ENCODE data around the gene TSPAN7. TPM values are rescaled to one million over a fixed set of nuclear protein-coding genes. Genes with fewer than 3 reads are reported as not detected.

The TSPAN7 gene
- total RNA-seq, 1 experiment from 2014 or later: 3.5 TPM

- Histone ChIP-seq H2AFZ (ENCODE audit: low read length) (no peak overlapping the region), H3K9ac (ENCODE audit: extremely low read depth, insufficient read length, low read length) (no peak overlapping the region), H4K20me1 (ENCODE audit: control insufficient read depth, insufficient read depth, insufficient read length) (no peaks in the 10 kb centered on the region), H2BK5ac (ENCODE audit: insufficient read length, low read length) (no peak overlapping the region), H3K79me1 (ENCODE audit: insufficient read depth, low read depth, low read length, poor library complexity, severe bottlenecking) (no peaks in the 10 kb centered on the region), H2BK12ac (ENCODE audit: insufficient read length, low read depth, low read length) (no peak overlapping the region), H3K23ac (ENCODE audit: insufficient read length, low read depth, low read length) (no peak overlapping the region), H3K4me2 (ENCODE audit: insufficient read depth, insufficient read length, low read length) (no peak overlapping the region), H3K27me3 (ENCODE audit: insufficient read depth, low read length) (no peaks in the 10 kb centered on the region), H4K5ac (ENCODE audit: insufficient read length, low read depth, low read length) (no peak overlapping the region), H3K4me1 (ENCODE audit: insufficient read depth, low read length) (no peaks in the 10 kb centered on the region), H3K18ac (ENCODE audit: insufficient read length, low read depth, low read length) (no peak overlapping the region), H3K56ac (ENCODE audit: insufficient read length, low read depth, low read length) (no peak overlapping the region), H3K14ac (ENCODE audit: insufficient read depth, low read length) (no peak overlapping the region), H3K27ac (ENCODE audit: insufficient read length, low read depth, low read length) (no peak overlapping the region), H2BK120ac (ENCODE audit: low read depth, low read length, poor library complexity, severe bottlenecking) (no peak overlapping the region), H4K91ac (ENCODE audit: insufficient read length, low read depth, low read length) (no peak overlapping the region), H3K4ac (ENCODE audit: low read depth, low read length) (no peak overlapping the region), H3K9me3 (ENCODE audit: control insufficient read depth, low read depth, low read length) (no peaks in the 10 kb centered on the region), H4K8ac (replicated peaks; ENCODE audit: insufficient read length, low read depth, low read length) (no peak overlapping the region), H2BK15ac (ENCODE audit: low read depth, low read length) (no peak overlapping the region), H3K23me2 (ENCODE audit: insufficient read length, low read depth, low read length, poor library complexity, severe bottlenecking) (no peaks in the 10 kb centered on the region), H2BK20ac (ENCODE audit: low read depth, low read length, poor library complexity, severe bottlenecking) (no peak overlapping the region), H2AK5ac (ENCODE audit: insufficient read length, low read length) (no peak overlapping the region), H3K79me2 (ENCODE audit: insufficient read depth, low read length) (no peaks in the 10 kb centered on the region), H3T11ph (ENCODE audit: low read length) (no peak overlapping the region)
- Mint-ChIP-seq H3K27ac (no peak overlapping the region), H3K4me3 (no peak overlapping the region), H3K4me1 (no peaks in the 10 kb centered on the region), H3K9me3 (peaks cover 57 to 63% of the 10 kb centered on the region in 2 experiments), H3K36me3 (ENCODE audit: insufficient read depth in 1 of 3, low read depth in 3 of 3) (no peaks in the 10 kb centered on the region; a peak in 2 of 7 replicates), H3K27me3 (ENCODE audit: low read depth) (no peaks in the 10 kb centered on the region)
- DNase-seq: no peak
- no CpG with 5 or more reads among the region's 5 CpGs for WGBS (ENCODE audit: extremely low coverage, insufficient read length, low lambda C conversion rate)
- TF ChIP-seq CTCF (conservative IDR thresholded peaks at IDR 0.05): peak; percentile 65
These were observed 102.9 kb downstream of the TSPAN7 start for GRCh38 chrX:38664285-38664684.

Data from H9 (cell line).